Endothelial cell of umbilical vein (primary cell): ENCODE results near the gene PDPK1. TPM values are rescaled to one million over a fixed set of nuclear protein-coding genes. Genes with fewer than 3 reads are reported as not detected.

Source experiments
- BruUV-seq: library from RNA; stranded (reverse); fragments of 400-500 nt; replicated peaks from 2 replicates; lab custom pipeline; 2021; lab: Mats Ljungman, UMichigan
- CTCF ChIA-PET: fragments of 300-600, 350-600 bp; sonication (Branson Sonifier 250); formaldehyde crosslinking; loops from one replicate; lab custom pipeline; 2021; ENCODE audit warnings: antibody characterized with exemption, inconsistent platforms; lab: Charles Lee
- POLR2A ChIA-PET: fragments of 300-600, 350-600 bp; sonication (Branson Sonifier 250); formaldehyde crosslinking; loops from one replicate; lab custom pipeline; 2021; ENCODE audit warnings: antibody characterized with exemption, inconsistent platforms; lab: Charles Lee
- DNase-seq: peaks from one replicate; pipeline ENCODE4 v3.0.0-alpha.2; 2011; ENCODE audit warnings: low read depth, low spot score
- FAIRE-seq: peaks from 2 replicates; lab custom pipeline; 2011; peaks lifted over from hg19 to GRCh38; lab: Jason Lieb, UNC
- H2AFZ ChIP-seq: 2 replicates; pipeline ENCODE4 v1.6.0; 2012; ENCODE audit warnings: low read depth, low read length, control low read depth, inconsistent platforms
- H3K27ac ChIP-seq: 2 replicates; pipeline ENCODE4 v1.5.1; 2011; ENCODE audit warnings: low read depth, mild to moderate bottlenecking, control low read depth, low read length, moderate library complexity; ENCODE audit not compliant: insufficient read depth
- H3K27me3 ChIP-seq, 2 experiments: 2 replicates each; pipeline versions ENCODE4 v1.6.0 to v1.6.1; 2011; ENCODE audit warnings: low read length in 2 of 2, mixed read lengths in 1 of 2; ENCODE audit not compliant: control insufficient read depth in 2 of 2, insufficient read depth in 2 of 2
- H3K36me3 ChIP-seq, 2 experiments: 2 replicates in 1 of 2; 3 replicates in 1 of 2; pipeline ENCODE4 v1.5.1; 2011; ENCODE audit warnings: low read length in 2 of 2, mild to moderate bottlenecking in 1 of 2, moderate library complexity in 1 of 2; ENCODE audit not compliant: control insufficient read depth in 2 of 2, insufficient read depth in 2 of 2; ENCODE audit errors: extremely low read depth in 1 of 2
- H3K4me1 ChIP-seq: 3 replicates; pipeline ENCODE4 v1.5.1; 2011; ENCODE audit warnings: mild to moderate bottlenecking, low read length; ENCODE audit not compliant: control insufficient read depth, insufficient read depth; ENCODE audit errors: extremely low read depth
- H3K4me2 ChIP-seq: 2 replicates; pipeline ENCODE4 v1.6.1; 2011; ENCODE audit warnings: low read length, control low read depth, mixed read lengths; ENCODE audit not compliant: insufficient read depth
- H3K4me3 ChIP-seq, 3 experiments: fragments of 200-600 bp in 1 of 3; sonication (generic), shearing (Covaris generic) in 1 of 3; replicated peaks in 1 of 3; 2 replicates each; pipeline ENCODE4 v1.5.1; 2011 to 2016; ENCODE audit warnings: control low read depth in 3 of 3, low read length in 3 of 3, mild to moderate bottlenecking in 2 of 3, inconsistent platforms in 1 of 3, low read depth in 1 of 3, moderate library complexity in 1 of 3; ENCODE audit not compliant: insufficient read depth in 1 of 3
- H3K79me2 ChIP-seq: 2 replicates; pipeline ENCODE4 v1.6.0; 2012; ENCODE audit warnings: low read length, inconsistent platforms; ENCODE audit not compliant: control insufficient read depth, insufficient read depth
- H3K9ac ChIP-seq: replicated peaks from 2 replicates; pipeline ENCODE3; 2011; ENCODE audit warnings: low read length, control low read depth; ENCODE audit not compliant: insufficient read depth; ENCODE audit errors: extremely low read depth
- H3K9me1 ChIP-seq: replicated peaks from 3 replicates; pipeline ENCODE4 v1.6.0; 2011; ENCODE audit warnings: mild to moderate bottlenecking, low read length; ENCODE audit not compliant: control insufficient read depth, insufficient read depth; ENCODE audit errors: extremely low read depth
- H3K9me3 ChIP-seq: replicated peaks from 2 replicates; pipeline ENCODE4 v1.5.1; 2012; ENCODE audit warnings: low read length, inconsistent platforms; ENCODE audit not compliant: control insufficient read depth, insufficient read depth
- H4K20me1 ChIP-seq: replicated peaks from 2 replicates; pipeline ENCODE3; 2011; ENCODE audit warnings: mild to moderate bottlenecking, low read length; ENCODE audit not compliant: control insufficient read depth, insufficient read depth; ENCODE audit errors: extremely low read depth
- CTCF ChIP-seq, 2 donors: IDR thresholded peaks; 1 replicate in 1 of 2; 2 replicates in 1 of 2; pipeline ENCODE4 v1.5.1; 2011; ENCODE audit warnings: low read length in 2 of 2, mild to moderate bottlenecking in 2 of 2, moderate library complexity in 2 of 2, control low read depth in 1 of 2, inconsistent platforms in 1 of 2, low read depth in 1 of 2; ENCODE audit not compliant: insufficient read depth in 1 of 2; ENCODE audit errors: extremely low read depth in 1 of 2
- EZH2 ChIP-seq: IDR thresholded peaks from 2 replicates; pipeline ENCODE4 v1.6.1; 2012; ENCODE audit warnings: borderline replicate concordance, low read depth, mild to moderate bottlenecking, moderate library complexity, low read length, inconsistent platforms; ENCODE audit not compliant: severe bottlenecking
- FOS ChIP-seq: IDR thresholded peaks from 2 replicates; pipeline ENCODE4 v1.6.1; 2011; ENCODE audit warnings: mild to moderate bottlenecking, low read length, moderate library complexity, borderline replicate concordance; ENCODE audit not compliant: insufficient read depth
- GATA2 ChIP-seq: IDR thresholded peaks from 2 replicates; pipeline ENCODE4 v1.7.0; 2011; ENCODE audit warnings: low read depth, mild to moderate bottlenecking, moderate library complexity, mixed read lengths, low read length; ENCODE audit not compliant: insufficient read length, insufficient read depth
- JUN ChIP-seq: IDR thresholded peaks from 2 replicates; pipeline ENCODE4 v1.6.1; 2011; ENCODE audit warnings: borderline replicate concordance, low read depth; ENCODE audit not compliant: insufficient read length, insufficient read depth
- MAX ChIP-seq: IDR thresholded peaks from 2 replicates; pipeline ENCODE4 v1.6.1; 2011; ENCODE audit not compliant: insufficient read depth, insufficient read length
- MYC ChIP-seq: IDR thresholded peaks from one replicate; pipeline ENCODE4 v1.6.1; 2011; ENCODE audit warnings: mild to moderate bottlenecking, low read depth, low read length
- POLR2A ChIP-seq: IDR thresholded peaks from 2 replicates; pipeline ENCODE4 v1.6.1; 2012; ENCODE audit warnings: low read depth, mild to moderate bottlenecking, control low read depth, low read length
- POLR2AphosphoS5 ChIP-seq: IDR thresholded peaks from 2 replicates; pipeline ENCODE4 v1.6.1; 2012; ENCODE audit warnings: low read depth, mild to moderate bottlenecking, control low read depth, low read length, moderate library complexity; ENCODE audit not compliant: insufficient read depth
- dilution Hi-C: fragments of 300-500 bp; cut with MboI; formaldehyde crosslinking; loops from one replicate; pipeline ENCODE4 v1.15.0; 2019; ENCODE audit warnings: low sequenced_read_pairs; ENCODE audit not compliant: extremely low pct_ligation_motif_present
- intact Hi-C: fragments of 100-400 bp; cut with micrococcal nuclease; formaldehyde crosslinking; loops from one replicate; pipeline ENCODE4 v1.10.0; 2022
- polyA plus RNA-seq, 4 experiments: library from polyadenylated mRNA; depleted of rRNA in 3 of 4; stranded (reverse) in 3 of 4; unstranded in 1 of 4; fragments of >200 nt; gene quantifications; 2 replicates each; pipeline versions ENCODE4 v1.2.1 to v1.2.3, GENCODE V29; 2011 to 2012; ENCODE audit warnings: missing spikeins in 1 of 4
- total RNA-seq: library from RNA; stranded (reverse); gene quantifications from 2 replicates; pipeline ENCODE4 v1.2.3, GENCODE V29; 2021

PDPK1 gene
- total and polyA plus RNA-seq, 2 donors (not counting 3 experiments of a cell fraction or from before 2014, with no cell fraction given), result 22.4 to 37.3 TPM

GRCh38 chr16:2526135-2526534 is 11.7 kb upstream of the PDPK1 start:
- peaks cover 3% of the 10 kb centered on the region for H3K79me2 ChIP-seq
- H2AFZ ChIP-seq, result no peak overlapping the region
- no peak overlapping the region for H3K4me2 ChIP-seq
- H3K36me3 ChIP-seq, result peaks cover 7 to 45% of the 10 kb centered on the region in 2 experiments
- H3K27ac ChIP-seq, result no peak overlapping the region
- no peak for FAIRE-seq
- no peaks in the 10 kb centered on the region for H3K9me3 ChIP-seq
- no peak for DNase-seq
- no TSS peak for BruUV-seq
- ChIA-PET POLR2A (no interaction called here), CTCF (no interaction called here)
- dilution Hi-C loops (no loop called here), intact Hi-C loops (no loop called here)
- no peaks in the 10 kb centered on the region for H3K27me3 ChIP-seq
- no peak overlapping the region for H3K9ac ChIP-seq
- H4K20me1 ChIP-seq, result no peaks in the 10 kb centered on the region
- no peak overlapping the region for H3K4me3 ChIP-seq
- H3K9me1 ChIP-seq, result no peaks in the 10 kb centered on the region
- H3K4me1 ChIP-seq, result peaks cover 4% of the 10 kb centered on the region
- TF ChIP-seq POLR2AphosphoS5 (no peak), POLR2A (no peak), MYC (no peak), FOS (no peak), GATA2 (no peak), MAX (no peak), EZH2 (no peak), CTCF (IDR thresholded peaks at IDR 0.05; ENCODE audit: extremely low read depth in 1 of 2, insufficient read depth in 1 of 2, low read depth in 1 of 2, low read length in 2 of 2) (no peak), JUN (no peak)
